Ishikawa (cell line): Measurements from ENCODE around the gene ADAM22.

Source experiments
- CEBPB ChIP-seq: IDR thresholded peaks from 2 replicates; pipeline ENCODE4 v1.6.1; 2012
- CREB1 ChIP-seq: IDR thresholded peaks from 2 replicates; pipeline ENCODE4 v1.6.1; 2012; ENCODE audit warnings: low read depth
- EGR1 ChIP-seq: IDR thresholded peaks from 2 replicates; pipeline ENCODE4 v1.6.1; 2012
- EP300 ChIP-seq: IDR thresholded peaks from 2 replicates; pipeline ENCODE4 v1.6.1; 2012; ENCODE audit warnings: borderline replicate concordance
- FOXM1 ChIP-seq: IDR thresholded peaks from 2 replicates; pipeline ENCODE4 v1.6.1; 2012; ENCODE audit warnings: low read depth, borderline replicate concordance
- NFIC ChIP-seq: IDR thresholded peaks from 2 replicates; pipeline ENCODE4 v1.6.1; 2012
- RAD21 ChIP-seq: IDR thresholded peaks from 2 replicates; pipeline ENCODE4 v1.6.1; 2012; ENCODE audit warnings: low read depth
- TAF1 ChIP-seq: IDR thresholded peaks from 2 replicates; pipeline ENCODE4 v1.6.1; 2012; ENCODE audit warnings: low read depth, mild to moderate bottlenecking
- TCF12 ChIP-seq: IDR thresholded peaks from 2 replicates; pipeline ENCODE4 v1.6.1; 2012; ENCODE audit warnings: low read depth
- TEAD4 ChIP-seq: IDR thresholded peaks from 2 replicates; pipeline ENCODE4 v1.6.1; 2012
- YY1 ChIP-seq: IDR thresholded peaks from 2 replicates; pipeline ENCODE4 v1.6.1; 2012; ENCODE audit warnings: low read depth
- ZBTB7A ChIP-seq: IDR thresholded peaks from 2 replicates; pipeline ENCODE4 v1.6.1; 2012; ENCODE audit warnings: low read depth
- TF ChIP-seq, protein P1 (sequence below): IDR thresholded peaks from 2 replicates; pipeline ENCODE4 v1.6.1; 2012
- TF ChIP-seq, protein P2 (sequence below): IDR thresholded peaks from 2 replicates; pipeline ENCODE4 v1.6.1; 2012; ENCODE audit warnings: low read depth, mild to moderate bottlenecking
- TF ChIP-seq, protein P3 (sequence below): IDR thresholded peaks from 2 replicates; pipeline ENCODE4 v1.6.1; 2012

ADAM22 gene, protein sequence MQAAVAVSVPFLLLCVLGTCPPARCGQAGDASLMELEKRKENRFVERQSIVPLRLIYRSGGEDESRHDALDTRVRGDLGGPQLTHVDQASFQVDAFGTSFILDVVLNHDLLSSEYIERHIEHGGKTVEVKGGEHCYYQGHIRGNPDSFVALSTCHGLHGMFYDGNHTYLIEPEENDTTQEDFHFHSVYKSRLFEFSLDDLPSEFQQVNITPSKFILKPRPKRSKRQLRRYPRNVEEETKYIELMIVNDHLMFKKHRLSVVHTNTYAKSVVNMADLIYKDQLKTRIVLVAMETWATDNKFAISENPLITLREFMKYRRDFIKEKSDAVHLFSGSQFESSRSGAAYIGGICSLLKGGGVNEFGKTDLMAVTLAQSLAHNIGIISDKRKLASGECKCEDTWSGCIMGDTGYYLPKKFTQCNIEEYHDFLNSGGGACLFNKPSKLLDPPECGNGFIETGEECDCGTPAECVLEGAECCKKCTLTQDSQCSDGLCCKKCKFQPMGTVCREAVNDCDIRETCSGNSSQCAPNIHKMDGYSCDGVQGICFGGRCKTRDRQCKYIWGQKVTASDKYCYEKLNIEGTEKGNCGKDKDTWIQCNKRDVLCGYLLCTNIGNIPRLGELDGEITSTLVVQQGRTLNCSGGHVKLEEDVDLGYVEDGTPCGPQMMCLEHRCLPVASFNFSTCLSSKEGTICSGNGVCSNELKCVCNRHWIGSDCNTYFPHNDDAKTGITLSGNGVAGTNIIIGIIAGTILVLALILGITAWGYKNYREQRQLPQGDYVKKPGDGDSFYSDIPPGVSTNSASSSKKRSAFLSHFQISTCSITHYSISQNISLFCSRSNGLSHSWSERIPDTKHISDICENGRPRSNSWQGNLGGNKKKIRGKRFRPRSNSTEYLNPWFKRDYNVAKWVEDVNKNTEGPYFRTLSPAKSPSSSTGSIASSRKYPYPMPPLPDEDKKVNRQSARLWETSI

DNA sequence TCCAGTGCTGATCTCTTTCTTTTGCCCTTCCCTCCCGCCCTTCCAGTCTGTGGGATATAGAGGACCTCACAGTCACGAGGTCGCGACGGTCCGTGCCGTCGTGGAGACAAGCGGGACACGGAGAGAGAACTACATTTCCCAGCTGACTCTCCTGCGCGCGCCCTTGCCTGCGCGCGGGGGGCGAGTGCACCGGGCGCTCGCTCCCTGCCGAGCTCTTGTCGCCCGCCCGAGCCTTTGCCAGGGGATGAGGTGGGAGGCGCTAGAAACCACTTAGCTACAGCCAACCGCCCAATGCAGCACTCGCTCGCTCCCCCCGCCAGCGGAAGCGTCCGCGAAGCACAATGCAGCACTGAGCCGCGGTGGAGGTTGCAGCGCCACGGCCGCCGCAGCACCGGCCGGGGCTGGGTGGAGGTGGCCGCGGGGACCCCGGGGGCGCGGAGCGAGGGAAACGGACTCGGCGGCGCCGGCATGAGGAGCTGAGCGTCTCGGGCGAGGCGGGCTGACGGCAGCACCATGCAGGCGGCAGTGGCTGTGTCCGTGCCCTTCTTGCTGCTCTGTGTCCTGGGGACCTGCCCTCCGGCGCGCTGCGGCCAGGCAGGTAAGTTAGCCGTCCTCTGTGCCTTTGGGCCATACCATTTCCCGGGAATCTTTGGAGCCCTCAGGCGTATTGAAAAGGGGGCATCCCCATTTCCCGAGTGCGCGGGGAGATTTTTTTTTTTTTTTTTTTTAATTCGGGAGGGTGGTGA, at the start of gene ADAM22:
Gene ADAM22 (plus strand): TSS at position 299 of the 746 bp plus-strand sequence. CDS start 215 bp downstream, at position 514.
- 0 out of 2 replicates have a peak, but pooled peaks have one; percentile 17 for TF ChIP-seq NFIC
- TF ChIP-seq FOXM1, result no peak
- no peak for TF ChIP-seq EP300
- no peak for TF ChIP-seq TEAD4
- TF ChIP-seq, protein P1, sequence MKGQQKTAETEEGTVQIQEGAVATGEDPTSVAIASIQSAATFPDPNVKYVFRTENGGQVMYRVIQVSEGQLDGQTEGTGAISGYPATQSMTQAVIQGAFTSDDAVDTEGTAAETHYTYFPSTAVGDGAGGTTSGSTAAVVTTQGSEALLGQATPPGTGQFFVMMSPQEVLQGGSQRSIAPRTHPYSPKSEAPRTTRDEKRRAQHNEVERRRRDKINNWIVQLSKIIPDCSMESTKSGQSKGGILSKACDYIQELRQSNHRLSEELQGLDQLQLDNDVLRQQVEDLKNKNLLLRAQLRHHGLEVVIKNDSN, result peak; percentile 65; the same call in 1 of the 2 replicates
- peak; percentile 69; the same call in 1 of the 2 replicates for TF ChIP-seq TAF1
- TF ChIP-seq ZBTB7A, result peak; percentile 68
- TF ChIP-seq YY1, result peak; percentile 31; the same call in 1 of the 2 replicates
- no peak; the same call in 1 of the 2 replicates for TF ChIP-seq RAD21
- TF ChIP-seq TCF12, result peak; percentile 42; the same call in 1 of the 2 replicates
- no peak for TF ChIP-seq EGR1
- TF ChIP-seq CEBPB, result no peak
- TF ChIP-seq, protein P2, sequence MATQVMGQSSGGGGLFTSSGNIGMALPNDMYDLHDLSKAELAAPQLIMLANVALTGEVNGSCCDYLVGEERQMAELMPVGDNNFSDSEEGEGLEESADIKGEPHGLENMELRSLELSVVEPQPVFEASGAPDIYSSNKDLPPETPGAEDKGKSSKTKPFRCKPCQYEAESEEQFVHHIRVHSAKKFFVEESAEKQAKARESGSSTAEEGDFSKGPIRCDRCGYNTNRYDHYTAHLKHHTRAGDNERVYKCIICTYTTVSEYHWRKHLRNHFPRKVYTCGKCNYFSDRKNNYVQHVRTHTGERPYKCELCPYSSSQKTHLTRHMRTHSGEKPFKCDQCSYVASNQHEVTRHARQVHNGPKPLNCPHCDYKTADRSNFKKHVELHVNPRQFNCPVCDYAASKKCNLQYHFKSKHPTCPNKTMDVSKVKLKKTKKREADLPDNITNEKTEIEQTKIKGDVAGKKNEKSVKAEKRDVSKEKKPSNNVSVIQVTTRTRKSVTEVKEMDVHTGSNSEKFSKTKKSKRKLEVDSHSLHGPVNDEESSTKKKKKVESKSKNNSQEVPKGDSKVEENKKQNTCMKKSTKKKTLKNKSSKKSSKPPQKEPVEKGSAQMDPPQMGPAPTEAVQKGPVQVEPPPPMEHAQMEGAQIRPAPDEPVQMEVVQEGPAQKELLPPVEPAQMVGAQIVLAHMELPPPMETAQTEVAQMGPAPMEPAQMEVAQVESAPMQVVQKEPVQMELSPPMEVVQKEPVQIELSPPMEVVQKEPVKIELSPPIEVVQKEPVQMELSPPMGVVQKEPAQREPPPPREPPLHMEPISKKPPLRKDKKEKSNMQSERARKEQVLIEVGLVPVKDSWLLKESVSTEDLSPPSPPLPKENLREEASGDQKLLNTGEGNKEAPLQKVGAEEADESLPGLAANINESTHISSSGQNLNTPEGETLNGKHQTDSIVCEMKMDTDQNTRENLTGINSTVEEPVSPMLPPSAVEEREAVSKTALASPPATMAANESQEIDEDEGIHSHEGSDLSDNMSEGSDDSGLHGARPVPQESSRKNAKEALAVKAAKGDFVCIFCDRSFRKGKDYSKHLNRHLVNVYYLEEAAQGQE, result no peak
- TF ChIP-seq, protein P3, sequence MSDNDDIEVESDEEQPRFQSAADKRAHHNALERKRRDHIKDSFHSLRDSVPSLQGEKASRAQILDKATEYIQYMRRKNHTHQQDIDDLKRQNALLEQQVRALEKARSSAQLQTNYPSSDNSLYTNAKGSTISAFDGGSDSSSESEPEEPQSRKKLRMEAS, result peak; percentile 61
- no peak for TF ChIP-seq CREB1

DNA sequence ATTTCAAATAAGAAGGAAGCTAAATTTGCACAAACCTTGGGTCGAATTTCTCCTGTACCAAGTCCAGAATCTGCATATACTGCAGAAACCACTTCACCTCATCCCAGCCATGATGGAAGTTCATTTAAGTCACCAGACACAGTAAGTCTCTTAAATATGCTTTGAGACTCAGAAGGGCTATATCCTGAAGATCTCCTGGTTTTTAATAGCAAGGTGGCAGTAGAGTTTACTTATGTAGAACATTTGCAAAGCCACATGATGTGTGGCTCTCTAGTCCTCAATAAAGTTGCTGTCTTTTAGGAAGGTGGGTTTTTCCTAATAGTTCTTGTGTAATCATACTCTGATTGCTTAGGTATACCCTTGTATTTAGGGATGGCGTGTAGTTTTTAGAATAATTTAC, 49.0 kb upstream of the ADAM22 start:
- TF ChIP-seq, protein P2, result no peak
- no peak for TF ChIP-seq NFIC

DNA sequence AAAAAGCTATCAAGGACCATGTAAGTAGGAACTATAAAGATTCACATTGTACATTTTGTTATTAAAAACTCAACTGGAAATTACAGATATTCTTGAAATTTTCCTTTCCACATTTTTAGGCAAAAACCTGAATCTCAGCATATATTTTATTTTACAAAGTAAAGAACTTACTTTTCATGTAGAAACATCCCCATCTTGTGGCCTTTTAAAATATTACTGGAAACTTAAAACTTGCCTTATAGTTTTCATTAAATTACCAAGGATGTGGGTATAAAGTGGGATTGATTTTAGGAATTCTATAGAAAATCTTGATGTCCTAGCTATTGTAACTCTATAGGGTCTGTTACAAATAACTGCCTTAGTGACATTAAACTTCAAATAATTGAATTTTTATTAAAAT, 47.2 kb upstream of the ADAM22 start:
- TF ChIP-seq CREB1 (no peak), FOXM1 (no peak), RAD21 (peak; percentile 9; the same call in 1 of the 2 replicates)

DNA sequence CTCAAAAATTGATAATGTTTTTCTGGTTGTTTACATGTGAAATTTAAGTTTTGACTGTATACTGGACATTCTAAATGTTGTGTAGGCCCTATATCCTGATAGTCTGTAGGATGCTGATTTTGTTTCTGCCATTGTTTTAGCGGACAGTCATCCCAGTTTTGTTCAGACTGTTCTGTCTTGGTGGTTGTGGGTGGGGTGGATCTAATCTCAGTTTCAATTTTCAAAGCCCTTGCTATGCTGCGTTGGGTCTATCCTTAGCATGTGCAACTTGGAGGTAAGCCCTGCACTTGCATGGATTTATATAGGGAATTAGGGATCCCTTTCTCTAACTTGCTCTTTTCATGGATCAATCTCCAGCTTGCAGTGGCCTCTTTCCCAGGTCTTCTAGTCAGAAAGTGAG, 38.7 kb upstream of the ADAM22 start:
- TF ChIP-seq, protein P1, result no peak
- TF ChIP-seq TAF1, result no peak

DNA sequence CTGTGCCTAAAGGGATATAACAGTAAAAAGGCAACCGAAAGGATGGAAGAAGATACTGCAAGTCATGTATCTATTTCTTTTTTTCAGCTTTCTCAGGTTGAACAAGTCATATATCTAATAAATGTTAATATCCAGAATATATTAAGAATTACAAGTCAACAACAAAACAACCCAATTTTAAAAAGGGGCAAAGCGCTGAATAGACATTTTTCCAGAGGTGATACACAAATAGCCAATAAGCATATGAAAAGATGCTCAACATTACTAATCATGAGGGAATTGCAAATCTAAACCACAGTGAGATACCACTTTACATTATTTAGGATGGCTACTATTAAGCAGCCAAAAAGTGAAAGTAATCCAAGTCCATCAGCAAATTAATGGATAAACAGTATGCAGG, 34.8 kb upstream of the ADAM22 start:
- no peak for TF ChIP-seq RAD21
- no peak for TF ChIP-seq TEAD4
- TF ChIP-seq ZBTB7A, result no peak
- TF ChIP-seq, protein P2, result no peak
- TF ChIP-seq TCF12, result no peak
- no peak for TF ChIP-seq TAF1
- TF ChIP-seq, protein P3, result no peak
- TF ChIP-seq YY1, result no peak
- TF ChIP-seq, protein P1, result no peak
- TF ChIP-seq CREB1, result no peak
- no peak for TF ChIP-seq NFIC
- TF ChIP-seq FOXM1, result no peak
- TF ChIP-seq EP300, result no peak
- no peak for TF ChIP-seq EGR1
- no peak for TF ChIP-seq CEBPB
